Astrocyte of the hippocampus (primary cell): ENCODE data around the gene CYTH2.

Source experiments
- DNase-seq: peaks from one replicate; pipeline ENCODE4 v3.0.0; 2011; ENCODE audit warnings: low read depth, low spot score

The CYTH2 gene

DNA sequence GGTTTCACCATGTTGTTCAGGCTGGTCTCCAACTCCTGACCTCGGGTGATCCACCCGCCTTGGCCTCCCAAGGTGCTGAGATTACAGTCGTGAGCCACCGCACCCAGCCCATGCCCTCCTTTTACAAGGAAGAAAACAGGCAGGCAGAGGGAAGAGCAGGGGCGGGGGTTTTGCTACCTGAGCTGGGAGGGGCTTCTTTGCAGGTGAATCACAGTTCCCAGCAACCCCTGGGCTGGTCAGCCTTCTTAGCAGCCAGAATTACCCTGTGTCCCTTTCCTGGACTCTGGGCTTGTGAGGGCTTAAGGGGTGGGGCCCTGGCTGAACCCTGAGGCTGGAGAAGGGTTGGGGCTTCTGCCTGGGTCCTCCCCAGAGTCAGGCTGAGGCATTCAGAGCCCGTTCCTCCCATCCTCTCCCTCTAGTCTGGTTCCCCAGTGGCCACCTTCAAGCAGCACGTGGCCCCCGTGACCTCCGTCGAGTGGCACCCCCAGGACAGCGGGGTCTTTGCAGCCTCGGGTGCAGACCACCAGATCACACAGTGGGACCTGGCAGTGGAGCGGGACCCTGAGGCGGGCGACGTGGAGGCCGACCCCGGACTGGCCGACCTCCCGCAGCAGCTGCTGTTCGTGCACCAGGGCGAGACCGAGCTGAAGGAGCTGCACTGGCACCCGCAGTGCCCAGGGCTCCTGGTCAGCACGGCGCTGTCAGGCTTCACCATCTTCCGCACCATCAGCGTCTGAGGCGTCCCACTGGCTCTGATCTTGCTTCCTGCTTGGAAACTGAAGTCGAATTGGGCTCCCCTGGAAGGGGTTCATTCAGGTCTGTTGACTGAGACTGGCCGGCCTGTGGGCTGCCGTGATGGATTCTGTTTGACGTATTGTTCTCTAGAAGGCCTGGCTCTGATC is 16.6 kb upstream of the CYTH2 start:
- no peak for DNase-seq

DNA sequence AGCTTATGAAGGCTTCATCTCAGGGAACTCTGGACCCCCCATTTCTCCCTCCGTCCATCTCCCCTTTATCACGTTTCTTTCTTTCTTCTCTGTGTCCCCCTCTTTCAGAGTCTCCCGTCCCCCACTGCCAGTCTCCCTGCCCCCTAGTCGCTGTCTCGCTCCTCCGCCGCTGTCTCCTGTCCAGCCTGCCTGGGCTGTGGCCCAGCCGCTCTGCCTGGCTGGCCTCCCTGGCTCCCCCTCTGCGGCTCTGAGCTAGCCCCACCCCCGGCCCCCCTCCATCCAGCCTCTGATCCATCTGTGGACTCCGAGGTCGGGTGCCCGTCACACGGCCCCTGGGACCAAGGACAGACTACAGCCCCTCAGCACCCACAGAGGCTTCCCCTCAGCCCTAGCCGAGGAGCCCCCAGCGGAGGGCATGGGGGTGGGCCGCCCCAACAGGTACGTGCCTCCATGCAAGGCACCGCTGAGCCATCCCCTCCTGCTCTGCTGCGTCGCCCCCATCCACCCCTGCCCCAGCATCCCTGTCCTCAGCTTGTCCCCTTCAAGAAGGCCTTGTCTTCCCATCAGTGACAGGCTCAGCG is 14.9 kb upstream of the CYTH2 start:
- DNase-seq, result no peak

DNA sequence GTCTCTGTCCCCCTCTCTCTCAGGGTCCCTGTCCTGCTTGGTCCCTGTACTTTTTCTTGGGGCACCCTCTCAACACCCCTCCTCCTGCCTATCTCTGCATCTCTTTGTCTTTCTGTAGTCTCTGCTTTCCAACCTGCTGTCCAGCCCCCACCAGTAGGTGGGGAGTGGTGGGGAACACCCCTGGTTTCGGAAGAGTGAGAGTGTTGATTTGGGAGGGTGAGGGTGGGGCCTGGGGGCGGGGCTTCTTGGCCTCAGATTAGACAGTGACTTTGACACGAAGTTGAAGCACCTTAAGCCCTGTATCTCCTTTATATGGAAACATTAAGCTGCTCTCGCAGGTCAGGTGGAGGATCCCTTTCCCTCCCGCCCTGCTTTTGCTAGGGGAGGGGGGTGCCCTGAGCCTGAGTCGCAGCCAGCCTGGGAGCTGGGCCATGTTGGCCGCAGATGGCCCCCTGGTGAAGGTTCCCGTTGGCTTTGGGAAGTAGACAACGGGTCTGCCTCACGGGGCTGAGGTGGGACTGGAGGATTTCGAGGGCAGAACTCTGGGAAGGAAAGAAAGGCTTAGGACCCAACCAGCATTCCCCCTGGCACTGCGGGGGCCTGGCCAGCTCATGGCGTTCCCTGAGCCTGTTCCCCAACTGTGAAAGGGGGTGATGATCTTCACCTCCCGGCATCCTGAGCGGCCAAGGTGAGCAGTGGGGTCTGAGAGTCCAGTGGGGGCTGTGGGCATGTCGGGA is 13.8 kb upstream of the CYTH2 start, which contains the start of gene KCNJ14:
Gene KCNJ14 (plus strand): TSS at position 404 of the 737 bp plus-strand sequence. CDS start 6,151 bp downstream, outside the sequence.
- DNase-seq, result no peak

DNA sequence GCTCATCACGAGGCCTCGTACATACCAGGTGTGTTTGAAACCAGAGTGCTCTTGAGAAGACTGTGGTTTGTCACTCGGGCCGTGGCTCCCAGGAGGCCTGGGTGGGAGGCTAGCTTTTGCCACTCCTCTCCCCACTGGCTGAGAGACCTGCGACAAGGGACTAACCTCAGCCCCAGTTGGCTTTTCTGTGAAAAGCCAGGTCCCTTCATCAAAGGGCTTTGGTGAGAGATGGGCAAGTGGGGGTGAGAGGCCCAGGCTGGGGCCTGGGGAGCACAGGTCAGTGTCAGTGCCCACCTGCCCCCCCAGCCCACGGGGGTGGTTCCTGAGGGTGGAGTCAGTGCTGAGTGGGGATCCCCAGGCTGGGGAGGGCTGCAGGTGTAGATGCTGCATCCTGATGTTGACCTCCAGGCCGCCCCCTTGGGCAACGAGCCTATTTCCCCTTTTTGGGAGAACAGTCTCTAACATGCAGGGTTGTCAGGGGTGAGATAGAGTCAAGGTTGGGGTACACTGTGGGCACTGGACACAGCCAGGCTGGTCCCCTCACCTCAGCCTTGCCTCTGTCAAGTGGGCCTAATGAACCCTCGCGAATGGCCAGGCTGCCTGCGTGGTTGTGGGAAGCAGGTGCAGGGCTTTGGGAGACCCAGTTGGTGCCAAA is 13.1 kb upstream of the CYTH2 start:
- no peak for DNase-seq

DNA sequence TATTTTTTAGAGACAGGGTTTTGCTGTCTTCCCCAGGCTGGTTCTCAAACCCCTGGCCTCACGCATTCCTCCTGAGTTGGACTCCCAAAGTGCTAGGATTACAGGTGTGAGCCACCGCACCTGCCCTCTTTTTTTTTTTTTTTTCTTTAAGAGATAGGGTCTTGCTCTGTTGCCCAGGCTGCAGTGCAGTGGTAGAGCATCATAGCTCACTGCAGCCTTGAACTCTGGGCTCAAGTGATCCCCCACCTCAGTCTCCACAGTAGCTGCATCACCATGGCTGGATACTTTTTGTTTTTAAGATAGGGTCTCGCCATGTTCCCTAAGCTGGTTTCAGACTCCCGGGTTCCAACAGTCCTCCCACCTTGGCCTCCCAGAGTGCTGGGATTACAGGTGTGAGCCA is 12.3 kb upstream of the CYTH2 start:
- no peak for DNase-seq

DNA sequence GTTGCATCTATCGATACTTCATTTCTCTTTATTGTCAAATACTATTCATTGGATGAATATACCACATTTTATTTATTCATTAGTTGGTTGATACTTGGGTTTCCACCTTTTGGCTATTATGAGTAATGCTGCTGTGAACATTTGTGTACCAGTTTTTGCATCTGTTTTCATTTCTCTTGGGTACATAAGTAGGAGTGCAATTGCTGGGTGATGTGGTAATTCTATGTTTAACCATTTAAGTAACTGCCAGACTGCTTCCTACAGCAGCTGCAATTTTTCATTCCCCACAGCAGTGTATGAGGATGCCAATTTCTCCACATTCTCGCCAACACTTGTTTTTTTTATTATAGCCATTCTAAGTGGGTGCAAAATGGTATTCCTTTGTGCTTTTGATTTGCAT is 11.2 kb upstream of the CYTH2 start:
- DNase-seq, result no peak

DNA sequence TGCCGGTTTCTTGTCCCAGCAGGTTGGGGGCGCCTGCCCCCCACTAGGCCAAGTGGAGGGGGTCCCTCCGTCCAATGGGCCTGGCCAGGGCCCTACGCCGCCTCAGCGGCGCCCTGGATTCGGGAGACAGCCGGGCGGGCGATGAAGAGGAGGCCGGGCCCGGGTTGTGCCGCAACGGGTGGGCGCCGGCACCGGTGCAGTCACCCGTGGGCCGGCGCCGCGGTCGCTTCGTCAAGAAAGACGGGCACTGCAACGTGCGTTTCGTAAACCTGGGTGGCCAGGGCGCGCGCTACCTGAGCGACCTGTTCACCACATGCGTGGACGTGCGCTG is 7.6 kb upstream of the CYTH2 start:
- no peak for DNase-seq

DNA sequence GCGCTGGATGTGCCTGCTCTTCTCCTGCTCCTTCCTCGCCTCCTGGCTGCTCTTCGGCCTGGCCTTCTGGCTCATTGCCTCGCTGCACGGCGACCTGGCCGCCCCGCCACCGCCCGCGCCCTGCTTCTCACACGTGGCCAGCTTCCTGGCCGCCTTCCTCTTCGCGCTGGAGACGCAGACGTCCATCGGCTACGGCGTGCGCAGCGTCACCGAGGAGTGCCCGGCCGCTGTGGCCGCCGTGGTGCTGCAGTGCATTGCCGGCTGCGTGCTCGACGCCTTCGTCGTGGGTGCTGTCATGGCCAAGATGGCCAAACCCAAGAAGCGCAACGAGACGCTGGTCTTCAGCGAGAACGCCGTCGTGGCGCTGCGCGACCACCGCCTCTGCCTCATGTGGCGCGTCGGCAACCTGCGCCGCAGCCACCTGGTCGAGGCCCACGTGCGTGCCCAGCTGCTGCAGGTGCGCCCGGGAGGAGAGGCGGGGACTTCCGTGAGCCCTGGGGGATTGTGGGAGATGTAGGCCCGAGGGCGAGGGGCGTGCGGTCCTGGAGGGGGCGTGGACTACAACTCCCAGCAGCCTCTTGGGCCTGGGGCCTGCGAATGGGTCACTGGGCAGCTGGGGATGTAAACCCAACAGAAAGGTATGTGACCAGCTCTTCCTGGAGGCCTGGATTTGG is 7.0 kb upstream of the CYTH2 start:
- DNase-seq, result no peak

DNA sequence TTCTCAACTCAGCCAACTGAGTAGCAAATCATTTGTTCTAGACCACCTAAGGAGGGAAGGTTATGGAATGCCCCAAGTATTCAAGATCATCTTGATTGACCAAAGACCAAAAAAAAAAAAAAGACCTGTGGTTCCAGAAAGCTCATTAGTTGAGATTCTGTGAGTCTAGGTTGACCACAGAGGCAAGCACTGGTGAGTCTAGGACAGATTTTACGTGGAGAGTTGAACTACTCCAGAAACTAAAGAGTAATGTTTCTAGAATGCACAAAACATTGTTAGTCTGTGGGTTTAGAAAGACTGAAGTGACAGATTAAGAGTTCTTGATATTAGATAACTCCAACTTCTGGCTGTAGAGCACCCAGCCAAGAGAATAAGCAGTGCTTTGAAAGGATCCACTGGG is 4.0 kb upstream of the CYTH2 start:
- DNase-seq, result no peak

DNA sequence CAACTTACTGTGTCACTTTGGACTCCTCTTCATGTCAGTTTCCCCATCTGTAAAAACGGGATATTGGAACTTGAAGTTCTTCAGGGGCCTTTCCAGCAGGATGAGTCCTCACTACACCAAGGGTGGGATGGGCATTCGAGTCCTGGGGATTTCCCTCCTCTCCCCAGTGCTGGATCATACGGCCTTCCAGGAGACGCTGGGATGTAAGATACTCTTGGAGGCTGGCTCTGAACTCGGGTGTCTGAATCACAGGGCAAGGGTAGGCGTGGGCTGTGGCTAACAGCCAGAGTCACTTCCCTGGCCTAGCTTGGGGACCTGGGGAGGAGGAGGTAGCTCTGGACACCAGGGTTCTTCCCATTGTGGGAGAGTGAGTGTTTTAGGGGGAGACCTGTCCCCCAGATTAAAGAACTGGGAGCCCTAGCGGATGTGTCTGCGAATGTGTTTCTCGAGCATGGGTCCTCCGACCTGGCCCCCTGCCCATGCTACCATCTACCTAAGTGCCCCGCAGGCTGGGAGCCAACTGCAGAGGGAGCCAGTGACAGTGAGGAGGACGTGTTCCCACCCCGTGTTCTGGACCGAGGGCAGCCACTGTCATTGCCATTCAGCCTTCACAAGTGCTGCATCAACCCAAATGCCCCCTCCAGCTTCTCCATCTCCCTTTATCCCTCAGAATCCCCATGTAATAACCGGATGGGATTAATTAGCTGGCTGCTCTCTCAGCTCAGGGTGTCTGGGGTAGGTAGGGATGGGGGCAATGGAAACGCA is 2.4 kb upstream of the CYTH2 start:
- DNase-seq, result peak; percentile 61

DNA sequence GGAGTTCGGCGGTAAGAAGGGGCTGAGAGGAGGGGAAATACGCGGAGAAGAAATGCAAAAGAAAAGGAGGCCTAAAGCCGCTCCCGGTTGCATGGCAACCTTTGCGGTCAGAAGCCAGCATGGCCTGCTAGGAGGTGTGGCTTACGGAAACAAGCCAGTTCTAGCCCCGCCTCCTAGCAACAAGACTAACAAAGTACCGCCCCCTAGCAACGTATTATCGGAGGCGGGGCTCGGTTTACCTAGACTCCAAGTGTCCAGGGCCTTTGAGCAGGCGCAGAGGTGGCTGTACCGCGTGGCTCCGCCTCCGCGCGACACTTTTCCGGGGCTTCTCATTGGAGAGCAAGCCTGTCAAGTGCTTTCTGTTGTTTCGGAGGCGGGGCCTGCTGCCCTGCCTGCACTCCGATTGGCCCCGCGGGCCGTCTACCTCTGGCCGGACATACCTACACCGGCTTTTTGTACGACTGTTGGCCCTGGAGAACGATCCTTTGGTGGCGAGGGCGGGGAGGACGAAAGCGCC is 339 bp upstream of the CYTH2 start:
- DNase-seq, result peak; percentile 100

DNA sequence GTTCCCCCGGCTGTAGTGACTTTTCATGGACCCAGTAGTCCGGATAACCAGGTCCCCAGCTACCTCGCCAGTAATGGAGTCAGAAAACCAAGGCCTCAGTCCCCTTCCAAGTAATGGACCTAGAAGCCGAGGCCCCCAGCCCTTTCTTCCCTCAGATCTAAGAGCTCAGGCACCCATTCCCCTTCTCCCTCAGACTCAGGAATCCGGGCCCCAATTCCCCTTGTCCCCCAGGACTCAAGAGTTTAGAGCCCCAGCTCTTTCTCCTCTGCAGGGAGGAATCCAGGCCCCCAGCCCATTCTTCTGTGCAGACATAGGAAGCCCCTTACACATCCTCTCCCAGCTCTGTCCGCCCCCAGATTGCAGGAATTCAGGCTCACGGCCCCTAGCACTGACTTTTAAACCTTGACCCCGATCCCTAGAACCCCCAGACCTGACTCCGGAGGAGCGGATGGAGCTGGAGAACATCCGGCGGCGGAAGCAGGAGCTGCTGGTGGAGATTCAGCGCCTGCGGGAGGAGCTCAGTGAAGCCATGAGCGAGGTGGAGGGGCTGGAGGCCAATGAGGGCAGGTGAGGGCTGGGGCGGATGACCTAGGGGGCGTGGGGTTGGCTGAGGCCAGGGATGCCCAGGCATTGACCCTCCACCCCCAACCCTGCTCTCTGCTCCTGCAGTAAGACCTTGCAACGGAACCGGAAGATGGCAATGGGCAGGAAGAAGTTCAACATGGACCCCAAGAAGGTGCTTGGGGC is 938 bp downstream of the CYTH2 start:
- no peak for DNase-seq

DNA sequence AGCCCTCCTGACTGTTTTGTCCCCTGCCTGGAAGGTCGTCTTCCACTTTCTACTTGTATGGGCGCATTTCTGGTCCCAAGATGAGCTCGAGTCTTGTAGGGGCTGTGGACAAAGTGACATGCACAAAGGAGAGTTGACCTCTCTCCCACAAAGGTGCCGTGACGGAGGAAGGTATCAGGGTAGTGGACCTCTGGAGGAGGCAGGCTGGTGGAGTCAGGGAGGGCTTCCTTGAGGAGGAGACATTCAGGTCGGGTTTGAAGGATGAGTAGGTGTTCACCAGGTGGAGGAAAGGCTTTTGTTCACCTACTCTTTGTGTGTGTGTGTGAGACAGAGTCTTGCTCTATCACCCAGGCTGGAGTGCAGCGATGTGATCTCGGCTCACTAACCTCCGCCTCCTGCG is 1.7 kb downstream of the CYTH2 start:
- DNase-seq, result no peak

DNA sequence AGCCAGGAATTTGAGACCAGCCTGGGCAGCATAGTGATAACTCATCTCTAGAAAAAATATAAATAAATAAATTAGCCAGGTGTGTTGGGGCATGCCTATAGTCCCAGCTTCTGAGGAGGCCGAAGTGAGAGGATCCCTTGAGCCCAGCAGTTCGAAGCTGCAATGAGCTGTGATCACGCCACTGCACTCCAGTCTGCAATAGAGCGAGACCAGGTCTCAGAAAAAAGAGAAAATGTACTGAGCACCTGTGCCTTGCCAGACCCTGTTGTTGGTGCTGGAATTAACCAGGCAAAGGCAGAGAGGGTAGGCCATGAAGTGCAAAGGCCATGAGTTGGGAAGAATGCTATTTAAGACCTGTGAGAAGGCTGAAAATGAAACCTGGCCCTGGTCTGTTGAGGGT is 2.7 kb downstream of the CYTH2 start:
- no peak for DNase-seq

DNA sequence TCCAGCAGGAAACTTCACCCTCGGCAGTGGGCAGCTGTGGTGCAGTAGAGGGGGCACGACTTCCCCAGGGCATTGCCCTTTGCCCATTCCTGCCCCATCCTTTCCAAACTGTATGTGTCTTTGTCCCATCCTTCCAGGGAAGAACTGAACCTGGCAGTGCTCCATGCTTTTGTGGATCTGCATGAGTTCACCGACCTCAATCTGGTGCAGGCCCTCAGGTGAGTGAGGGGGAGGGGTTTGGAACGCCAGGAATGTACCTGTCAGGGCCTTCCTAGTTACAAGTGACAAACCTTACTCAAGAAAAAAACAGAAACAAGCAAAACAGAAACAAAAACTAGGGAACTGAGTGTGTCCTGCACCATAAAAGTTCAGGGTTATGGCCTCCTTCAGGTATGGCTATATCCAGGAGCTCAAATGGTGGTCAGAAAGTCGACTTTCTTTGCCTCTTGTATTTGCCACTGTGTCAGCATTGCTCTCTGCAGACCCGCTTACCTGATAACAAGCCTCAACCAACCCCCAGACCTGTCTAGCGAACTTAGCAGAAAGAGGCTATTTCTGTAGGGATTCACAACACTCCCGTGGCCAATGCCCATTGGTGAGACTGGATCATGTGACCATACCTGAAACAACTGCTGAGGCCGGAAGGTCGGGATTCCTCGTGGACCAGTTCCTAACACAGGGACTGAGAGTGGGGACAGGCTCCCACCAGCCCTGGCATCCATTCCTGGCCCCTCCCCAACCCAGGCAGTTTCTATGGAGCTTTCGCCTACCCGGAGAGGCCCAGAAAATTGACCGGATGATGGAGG is 4.2 kb downstream of the CYTH2 start:
- no peak for DNase-seq

DNA sequence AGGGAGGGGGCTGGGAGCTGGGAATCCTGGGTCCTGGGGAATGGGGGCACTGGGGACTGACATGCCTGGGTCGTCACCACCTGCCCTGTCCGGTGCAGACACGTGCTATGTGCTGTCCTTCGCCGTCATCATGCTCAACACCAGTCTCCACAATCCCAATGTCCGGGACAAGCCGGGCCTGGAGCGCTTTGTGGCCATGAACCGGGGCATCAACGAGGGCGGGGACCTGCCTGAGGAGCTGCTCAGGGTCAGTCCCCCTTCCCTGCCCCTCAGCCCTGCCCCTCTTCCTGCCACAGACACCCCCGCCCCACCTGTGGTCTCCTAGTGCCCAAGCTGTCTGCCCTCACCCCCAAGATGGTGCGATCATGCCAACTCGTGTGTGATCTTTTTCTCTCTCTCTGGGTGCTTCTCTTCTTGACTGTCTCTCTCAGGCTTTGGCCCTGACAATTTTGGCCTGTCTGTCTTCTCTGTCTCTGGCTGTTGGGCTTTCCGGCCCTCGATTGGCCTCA is 5.0 kb downstream of the CYTH2 start:
- no peak for DNase-seq

DNA sequence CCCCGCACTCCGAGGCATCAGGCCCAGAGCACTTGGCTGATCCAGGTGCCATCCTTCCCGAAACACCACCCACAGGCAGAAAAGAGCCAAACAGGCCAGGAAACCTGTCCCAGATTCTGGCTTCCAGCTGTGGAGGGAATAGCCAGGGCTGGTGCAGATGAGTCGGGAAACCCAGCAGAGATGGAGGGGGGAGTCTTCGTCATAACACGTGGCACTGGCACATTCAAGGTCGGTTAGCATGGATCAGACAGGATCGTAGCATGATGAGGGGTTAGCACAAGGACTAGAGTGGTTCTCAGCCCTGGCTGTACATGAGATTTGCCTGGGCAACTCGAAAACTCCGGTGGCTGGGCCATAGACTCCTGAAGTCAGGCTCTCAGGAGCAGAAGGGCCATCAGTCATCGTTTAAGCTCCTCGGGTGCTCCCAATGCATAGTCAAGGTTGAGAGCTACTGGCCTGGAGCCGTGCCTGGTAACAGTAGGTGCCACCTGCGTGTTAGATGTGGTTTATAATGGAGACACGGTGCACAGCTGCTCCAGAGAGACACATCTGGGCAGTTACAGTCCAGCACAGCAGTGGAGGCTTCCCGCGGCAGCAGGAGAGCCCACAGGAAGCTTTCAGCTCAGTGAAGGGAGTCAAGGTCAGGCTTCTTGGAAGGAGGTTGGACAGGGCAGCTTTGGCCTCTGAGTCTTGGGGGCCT is 6.3 kb downstream of the CYTH2 start:
- DNase-seq, result no peak

DNA sequence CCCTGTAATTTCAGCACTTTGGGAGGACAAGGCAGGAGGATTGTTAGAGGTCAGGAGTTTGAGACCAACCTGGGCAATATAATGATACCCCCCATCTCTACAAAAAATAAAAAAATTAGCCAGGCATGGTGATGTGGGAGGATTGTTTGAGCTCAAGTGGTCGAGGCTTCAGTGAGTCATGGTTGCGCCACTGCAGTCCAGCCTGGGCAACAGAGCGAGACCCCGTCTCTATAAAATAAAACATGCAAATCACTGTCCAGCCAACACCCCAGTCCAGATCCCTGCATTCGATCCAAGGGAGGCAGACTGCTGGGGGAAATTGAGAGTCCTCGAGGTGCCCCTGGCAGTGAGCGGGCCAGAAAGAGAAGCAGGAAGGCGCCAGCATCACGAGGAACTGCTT is 7.0 kb downstream of the CYTH2 start:
- no peak for DNase-seq
